ENCODE measurements around the gene CCDC198.

The CCDC198 gene

GRCh38 chr14:57493467-57494181, at the start of gene CCDC198:
Gene CCDC198 (minus strand): TSS chr14:57493857. CDS start chr14:57493715, 142 bp downstream.
- DNase-seq (ENCODE audit: low read depth in 2 of 2): no peak

- no peak for DNase-seq (ENCODE audit: low read depth in 2 of 2)
Measured at GRCh38 chr14:57533214-57533613, 39.6 kb upstream of the CCDC198 start.

GRCh38 chr14:57530571-57530970, 36.9 kb upstream of the CCDC198 start:
- no peak for DNase-seq (ENCODE audit: low read depth in 2 of 2)

GRCh38 chr14:57526942-57527341, 33.3 kb upstream of the CCDC198 start:
- DNase-seq (ENCODE audit: low read depth in 2 of 2): no peak

GRCh38 chr14:57519043-57519442, 25.4 kb upstream of the CCDC198 start:
- no peak for DNase-seq (ENCODE audit: low read depth in 2 of 2)

GRCh38 chr14:57512220-57512619, 18.6 kb upstream of the CCDC198 start:
- no peak for DNase-seq (ENCODE audit: low read depth in 2 of 2)

GRCh38 chr14:57508756-57509155, 15.1 kb upstream of the CCDC198 start:
- no peak for DNase-seq (ENCODE audit: low read depth in 2 of 2)

- DNase-seq (ENCODE audit: low read depth in 2 of 2): no peak
Measured at GRCh38 chr14:57502586-57503254, 9.1 kb upstream of the CCDC198 start.

- DNase-seq (ENCODE audit: low read depth in 2 of 2): no peak
Measured at GRCh38 chr14:57501039-57501557, 7.4 kb upstream of the CCDC198 start.

- DNase-seq (ENCODE audit: low read depth in 2 of 2): no peak
Measured at GRCh38 chr14:57498659-57499058, 5.0 kb upstream of the CCDC198 start.

GRCh38 chr14:57498035-57498434, 4.4 kb upstream of the CCDC198 start:
- no peak for DNase-seq (ENCODE audit: low read depth in 2 of 2)

- DNase-seq (ENCODE audit: low read depth in 2 of 2): no peak
Measured at GRCh38 chr14:57495416-57495815, 1.8 kb upstream of the CCDC198 start.

- no peak for DNase-seq (ENCODE audit: low read depth in 2 of 2)
Measured at GRCh38 chr14:57492859-57493258, 798 bp downstream of the CCDC198 start.

- no peak for DNase-seq (ENCODE audit: low read depth in 2 of 2)
Measured at GRCh38 chr14:57491640-57492039, 2.0 kb downstream of the CCDC198 start.

- no peak for DNase-seq (ENCODE audit: low read depth in 2 of 2)
Measured at GRCh38 chr14:57487771-57488170, 5.9 kb downstream of the CCDC198 start.

GRCh38 chr14:57486767-57487379, 6.8 kb downstream of the CCDC198 start:
- DNase-seq (ENCODE audit: low read depth in 2 of 2): no peak

GRCh38 chr14:57485635-57486034, 8.0 kb downstream of the CCDC198 start:
- no peak for DNase-seq (ENCODE audit: low read depth in 2 of 2)

GRCh38 chr14:57482120-57482519, 11.5 kb downstream of the CCDC198 start:
- DNase-seq (ENCODE audit: low read depth in 2 of 2): no peak

GRCh38 chr14:57480051-57480450, 13.6 kb downstream of the CCDC198 start:
- DNase-seq (ENCODE audit: low read depth in 2 of 2): no peak

GRCh38 chr14:57479197-57479596, 14.5 kb downstream of the CCDC198 start:
- no peak for DNase-seq (ENCODE audit: low read depth in 2 of 2)

GRCh38 chr14:57478050-57478449, 15.6 kb downstream of the CCDC198 start:
- DNase-seq (ENCODE audit: low read depth in 2 of 2): no peak

GRCh38 chr14:57470909-57471308, 22.7 kb downstream of the CCDC198 start:
- no peak for DNase-seq (ENCODE audit: low read depth in 2 of 2)

Measured in activated CD8-positive, alpha-beta memory T cell treated with anti-CD3 and anti-CD28 coated beads for 4 hours (primary cell).